G401 (cell line): ENCODE data around the gene MLLT3. TPM values are rescaled to one million over a fixed set of nuclear protein-coding genes. Genes with fewer than 3 reads are reported as not detected.

Experiments
- DNase-seq: peaks from one replicate; pipeline ENCODE4 v3.0.0-alpha.2; 2015; ENCODE audit warnings: low spot score
- in situ Hi-C: cut with HindIII; loops from 2 replicates; pipeline ENCODE4 v1.10.0; 2016; ENCODE audit warnings: low sequenced_read_pairs, mixed read lengths
- total RNA-seq: library from RNA; depleted of rRNA; stranded (reverse); fragments of >200 nt; shearing (Covaris generic); gene quantifications from 2 replicates; pipeline ENCODE4 v1.2.3, GENCODE V29; 2014

MLLT3 gene
- total RNA-seq, 1 experiment from 2014 or later, result 0.27 TPM

GRCh38 chr9:20462410-20462809, 159.9 kb downstream of the MLLT3 start:
- in situ Hi-C loops, result no loop called here
- no peak for DNase-seq

- no peak for DNase-seq
- in situ Hi-C loops, result no loop called here
These were observed 175.0 kb downstream of the MLLT3 start for GRCh38 chr9:20447291-20447690.

GRCh38 chr9:20446248-20446647, 176.1 kb downstream of the MLLT3 start:
- DNase-seq, result no peak
- in situ Hi-C loops, result no loop called here

GRCh38 chr9:20442461-20443319, 179.6 kb downstream of the MLLT3 start:
- peak; percentile 95 for DNase-seq
- in situ Hi-C loops, result no loop called here

GRCh38 chr9:20441711-20442423, 180.4 kb downstream of the MLLT3 start:
- in situ Hi-C loops, result no loop called here
- no peak for DNase-seq

- DNase-seq, result no peak
- in situ Hi-C loops, result no loop called here
These were observed 181.1 kb downstream of the MLLT3 start for GRCh38 chr9:20441166-20441565.

- no peak for DNase-seq
- in situ Hi-C loops, result no loop called here
These were observed 184.8 kb downstream of the MLLT3 start for GRCh38 chr9:20437476-20437875.

- in situ Hi-C loops, result no loop called here
These were observed 185.7 kb downstream of the MLLT3 start for GRCh38 chr9:20436476-20437195.

GRCh38 chr9:20428976-20429375, 193.3 kb downstream of the MLLT3 start:
- DNase-seq, result no peak
- in situ Hi-C loops, result no loop called here

More at GRCh38 chr9:20436476-20437195, 185.7 kb downstream of the MLLT3 start:
- DNase-seq, result no peak

- in situ Hi-C loops, result no loop called here
- no peak for DNase-seq
These were observed 194.9 kb downstream of the MLLT3 start for GRCh38 chr9:20427359-20427758.

GRCh38 chr9:20426019-20426418, 196.3 kb downstream of the MLLT3 start:
- in situ Hi-C loops, result no loop called here

GRCh38 chr9:20419533-20419932, 202.8 kb downstream of the MLLT3 start:
- in situ Hi-C loops, result no loop called here
- no peak for DNase-seq

More at GRCh38 chr9:20426019-20426418, 196.3 kb downstream of the MLLT3 start:
- no peak for DNase-seq

- in situ Hi-C loops, result no loop called here
- no peak for DNase-seq
These were observed 203.8 kb downstream of the MLLT3 start for GRCh38 chr9:20418485-20418884.

GRCh38 chr9:20417373-20418080, 204.8 kb downstream of the MLLT3 start:
- DNase-seq, result no peak
- in situ Hi-C loops, result no loop called here

- no peak for DNase-seq
- in situ Hi-C loops, result no loop called here
These were observed 208.1 kb downstream of the MLLT3 start for GRCh38 chr9:20414150-20414549.

GRCh38 chr9:20409321-20410092, 212.8 kb downstream of the MLLT3 start:
- in situ Hi-C loops, result no loop called here
- no peak for DNase-seq

GRCh38 chr9:20408513-20408912, 213.8 kb downstream of the MLLT3 start:
- in situ Hi-C loops, result no loop called here
- DNase-seq, result no peak

- in situ Hi-C loops, result no loop called here
- DNase-seq, result no peak
These were observed 215.3 kb downstream of the MLLT3 start for GRCh38 chr9:20407013-20407412.

GRCh38 chr9:20406344-20406743, 216.0 kb downstream of the MLLT3 start:
- in situ Hi-C loops, result no loop called here
- DNase-seq, result no peak
